Transverse colon (tissue), 3 donors: ENCODE data around the gene CADM2.

Source experiments
- CTCF ChIP-seq, 5 experiments: fragments of 200-600 bp in 3 of 5; fragments of 450-650 bp in 2 of 5; sonication (generic) in 3 of 5; IDR thresholded peaks; 1 replicate in 2 of 5; 2 replicates in 3 of 5; pipeline ENCODE4 v1.5.1; 2016 to 2017; ENCODE audit warnings: antibody characterized with exemption in 5 of 5, inconsistent platforms in 3 of 5, mild to moderate bottlenecking in 2 of 5, moderate library complexity in 1 of 5
- EP300 ChIP-seq: sonication (generic); formaldehyde crosslinking; IDR thresholded peaks from one replicate; pipeline ENCODE4 v1.6.1; 2017; ENCODE audit warnings: antibody characterized with exemption, low read depth
- POLR2A ChIP-seq: fragments of 450-650 bp; IDR thresholded peaks from one replicate; pipeline ENCODE4 v1.6.1; 2016; ENCODE audit warnings: antibody characterized with exemption, mild to moderate bottlenecking, moderate library complexity

GRCh38 chr3:85524104-85524503, 565.3 kb downstream of the CADM2 start:
- TF ChIP-seq CTCF (IDR thresholded peaks at IDR 0.05), result no peak
- TF ChIP-seq POLR2A, result no peak
- TF ChIP-seq EP300, result no peak
